H9 (cell line): ENCODE results near the gene IRX4. TPM values are rescaled to one million over a fixed set of nuclear protein-coding genes. Genes with fewer than 3 reads are reported as not detected.

Experiments used
- DNase-seq: peaks from one replicate; pipeline ENCODE4 v3.0.0-alpha.2; 2017
- H2AFZ ChIP-seq: one replicate; pipeline ENCODE4 v1.6.1; 2013; ENCODE audit warnings: mild to moderate bottlenecking, low read length, control low read depth, moderate library complexity
- H2AK5ac ChIP-seq: 2 replicates; pipeline ENCODE4 v1.6.1; 2013; ENCODE audit warnings: low read length, control low read depth, mixed read lengths; ENCODE audit not compliant: insufficient read length
- H2BK120ac ChIP-seq: one replicate; pipeline ENCODE4 v1.6.1; 2013; ENCODE audit warnings: low read depth, mild to moderate bottlenecking, low read length, control low read depth, inconsistent platforms; ENCODE audit not compliant: poor library complexity, severe bottlenecking
- H2BK12ac ChIP-seq: 2 replicates; pipeline ENCODE4 v1.6.1; 2013; ENCODE audit warnings: low read length, control low read depth, mixed read lengths, low read depth; ENCODE audit not compliant: insufficient read length
- H2BK15ac ChIP-seq: 2 replicates; pipeline ENCODE4 v1.6.1; 2013; ENCODE audit warnings: low read depth, low read length, control low read depth
- H2BK20ac ChIP-seq: one replicate; pipeline ENCODE4 v1.6.1; 2013; ENCODE audit warnings: low read depth, mild to moderate bottlenecking, low read length, control low read depth, inconsistent platforms; ENCODE audit not compliant: poor library complexity, severe bottlenecking
- H2BK5ac ChIP-seq: 2 replicates; pipeline ENCODE4 v1.6.1; 2013; ENCODE audit warnings: low read length, control low read depth, mixed read lengths; ENCODE audit not compliant: insufficient read length
- H3K14ac ChIP-seq: 2 replicates; pipeline ENCODE4 v1.6.1; 2013; ENCODE audit warnings: low read length, control low read depth; ENCODE audit not compliant: insufficient read depth
- H3K18ac ChIP-seq: 2 replicates; pipeline ENCODE4 v1.6.1; 2013; ENCODE audit warnings: low read depth, mild to moderate bottlenecking, mixed read lengths, low read length, control low read depth; ENCODE audit not compliant: insufficient read length
- H3K23ac ChIP-seq: 2 replicates; pipeline ENCODE4 v1.6.1; 2013; ENCODE audit warnings: low read length, control low read depth, mixed read lengths, low read depth; ENCODE audit not compliant: insufficient read length
- H3K23me2 ChIP-seq: 2 replicates; pipeline ENCODE4 v1.6.1; 2013; ENCODE audit warnings: low read depth, mild to moderate bottlenecking, mixed read lengths, low read length, control low read depth; ENCODE audit not compliant: insufficient read length, poor library complexity, severe bottlenecking
- H3K27ac ChIP-seq: 2 replicates; pipeline ENCODE4 v1.5.1; 2013; ENCODE audit warnings: low read length, control low read depth, mixed read lengths, low read depth; ENCODE audit not compliant: insufficient read length
- H3K27me3 ChIP-seq: 2 replicates; pipeline ENCODE4 v1.6.1; 2013; ENCODE audit warnings: low read length, control low read depth, inconsistent platforms; ENCODE audit not compliant: insufficient read depth
- H3K4ac ChIP-seq: 2 replicates; pipeline ENCODE4 v1.6.1; 2013; ENCODE audit warnings: low read depth, mild to moderate bottlenecking, control low read depth, inconsistent platforms, low read length, moderate library complexity
- H3K4me1 ChIP-seq: 2 replicates; pipeline ENCODE4 v1.6.1; 2013; ENCODE audit warnings: low read length, control low read depth, inconsistent platforms; ENCODE audit not compliant: insufficient read depth
- H3K4me2 ChIP-seq: 2 replicates; pipeline ENCODE4 v1.6.1; 2013; ENCODE audit warnings: low read length, control low read depth, mixed read lengths; ENCODE audit not compliant: insufficient read length, insufficient read depth
- H3K56ac ChIP-seq: 2 replicates; pipeline ENCODE4 v1.6.1; 2013; ENCODE audit warnings: low read depth, mild to moderate bottlenecking, mixed read lengths, low read length, control low read depth; ENCODE audit not compliant: insufficient read length
- H3K79me1 ChIP-seq: 2 replicates; pipeline ENCODE4 v1.6.1; 2013; ENCODE audit warnings: low read depth, mild to moderate bottlenecking, moderate library complexity, low read length, control low read depth, inconsistent platforms; ENCODE audit not compliant: insufficient read depth, poor library complexity, severe bottlenecking
- H3K79me2 ChIP-seq: 2 replicates; pipeline ENCODE4 v1.6.1; 2013; ENCODE audit warnings: low read length, control low read depth, inconsistent platforms; ENCODE audit not compliant: insufficient read depth
- H3K9ac ChIP-seq: 2 replicates; pipeline ENCODE4 v1.6.1; 2013; ENCODE audit warnings: low read length, control low read depth, mixed read lengths; ENCODE audit not compliant: insufficient read length; ENCODE audit errors: extremely low read depth
- H3K9me3 ChIP-seq: one replicate; pipeline ENCODE4 v1.6.1; 2013; ENCODE audit warnings: low read depth, low read length, inconsistent platforms; ENCODE audit not compliant: control insufficient read depth
- H3T11ph ChIP-seq: one replicate; pipeline ENCODE4 v1.6.1; 2013; ENCODE audit warnings: mild to moderate bottlenecking, low read length, control low read depth, inconsistent platforms
- H4K20me1 ChIP-seq: one replicate; pipeline ENCODE4 v1.6.1; 2013; ENCODE audit not compliant: control insufficient read depth, insufficient read length, insufficient read depth
- H4K5ac ChIP-seq: 2 replicates; pipeline ENCODE4 v1.6.1; 2013; ENCODE audit warnings: low read depth, mild to moderate bottlenecking, mixed read lengths, low read length, control low read depth; ENCODE audit not compliant: insufficient read length
- H4K8ac ChIP-seq: replicated peaks from 2 replicates; pipeline ENCODE4 v1.6.1; 2013; ENCODE audit warnings: low read length, control low read depth, mixed read lengths, low read depth; ENCODE audit not compliant: insufficient read length
- H4K91ac ChIP-seq: 2 replicates; pipeline ENCODE4 v1.6.1; 2013; ENCODE audit warnings: low read depth, mild to moderate bottlenecking, moderate library complexity, mixed read lengths, low read length, control low read depth; ENCODE audit not compliant: insufficient read length
- H3K27ac Mint-ChIP-seq, 3 experiments: 2 replicates in 2 of 3; 3 replicates in 1 of 3; pipeline ENCODE4 v1.8.0; 2020 to 2021; ENCODE audit warnings: mixed read lengths in 3 of 3, mild to moderate bottlenecking in 1 of 3, moderate library complexity in 1 of 3
- H3K27me3 Mint-ChIP-seq: 2 replicates; pipeline ENCODE4 v1.8.0; 2021; ENCODE audit warnings: low read depth, mild to moderate bottlenecking, moderate library complexity, mixed read lengths
- H3K36me3 Mint-ChIP-seq, 3 experiments: 2 replicates in 2 of 3; 3 replicates in 1 of 3; pipeline ENCODE4 v1.8.0; 2020 to 2021; ENCODE audit warnings: low read depth in 3 of 3, mixed read lengths in 3 of 3; ENCODE audit not compliant: insufficient read depth in 1 of 3
- H3K4me1 Mint-ChIP-seq, 2 experiments: 2 replicates each; pipeline ENCODE4 v1.8.0; 2020; ENCODE audit warnings: mixed read lengths in 2 of 2
- H3K4me3 Mint-ChIP-seq, 2 experiments: 2 replicates in 1 of 2; 3 replicates in 1 of 2; pipeline ENCODE4 v1.8.0; 2020 to 2021; ENCODE audit warnings: mild to moderate bottlenecking in 2 of 2, mixed read lengths in 2 of 2, moderate library complexity in 1 of 2
- H3K9me3 Mint-ChIP-seq, 2 experiments: 2 replicates in 1 of 2; 3 replicates in 1 of 2; pipeline ENCODE4 v1.8.0; 2020; ENCODE audit warnings: mild to moderate bottlenecking in 2 of 2, mixed read lengths in 2 of 2, moderate library complexity in 1 of 2
- CTCF ChIP-seq: fragments of 200-600 bp; sonication (generic); conservative IDR thresholded peaks from 3 replicates; pipeline ENCODE4 v1.8.0; 2021; ENCODE audit warnings: antibody characterized with exemption, mild to moderate bottlenecking
- WGBS: extraction: QIAGEN DNeasy Blood & Tissue Kit; methylation state at CpG from one replicate; pipeline ENCODE4 v1.1.7; 2013; ENCODE audit warnings: missing lambda C conversion rate, low lambda C conversion rate, mixed read lengths; ENCODE audit not compliant: insufficient read length; ENCODE audit errors: extremely low coverage; 5-methylcytosine and 5-hydroxymethylcytosine counted together
- total RNA-seq: library from RNA; stranded (reverse); gene quantifications from 2 replicates; pipeline ENCODE4 v1.2.1, GENCODE V29; 2021

The IRX4 gene
- total RNA-seq, 1 experiment from 2014 or later: 3.2 TPM

GRCh38 chr5:1897816-1898450 lies 15.2 kb upstream of the IRX4 start:
- Histone ChIP-seq H3K23me2 (no peaks in the 10 kb centered on the region), H2BK12ac (no peak overlapping the region), H3K9ac (no peak overlapping the region), H3K14ac (no peak overlapping the region), H4K20me1 (no peaks in the 10 kb centered on the region), H4K91ac (no peak overlapping the region), H3K56ac (no peak overlapping the region), H3K23ac (no peak overlapping the region), H3K9me3 (no peaks in the 10 kb centered on the region), H3K79me1 (no peaks in the 10 kb centered on the region), H4K8ac (no peak overlapping the region), H2AFZ (no peak overlapping the region), H2AK5ac (no peak overlapping the region), H3T11ph (no peak overlapping the region), H2BK15ac (no peak overlapping the region), H2BK20ac (no peak overlapping the region), H3K27ac (no peak overlapping the region), H4K5ac (no peak overlapping the region), H3K4me2 (no peak overlapping the region), H3K4ac (no peak overlapping the region), H3K27me3 (no peaks in the 10 kb centered on the region; the same call in 1 of the 2 replicates), H2BK120ac (no peak overlapping the region), H3K4me1 (no peaks in the 10 kb centered on the region), H3K18ac (no peak overlapping the region), H3K79me2 (no peaks in the 10 kb centered on the region), H2BK5ac (no peak overlapping the region)
- Mint-ChIP-seq H3K27ac (no peak overlapping the region), H3K27me3 (peaks cover 61% of the 10 kb centered on the region), H3K4me1 (peaks cover 4 to 5% of the 10 kb centered on the region in 2 experiments; a peak in 2 of 4 replicates), H3K4me3 (no peak overlapping the region), H3K9me3 (peaks cover 0 to 4% of the 10 kb centered on the region in 2 experiments; a peak in 1 of 5 replicates), H3K36me3 (no peaks in the 10 kb centered on the region)
- no peak for TF ChIP-seq CTCF
- WGBS: no CpG with 5 or more reads among the region's 18 CpGs
- no peak for DNase-seq
